ENCODE measurements around the gene CDH4.

The CDH4 gene

DNA sequence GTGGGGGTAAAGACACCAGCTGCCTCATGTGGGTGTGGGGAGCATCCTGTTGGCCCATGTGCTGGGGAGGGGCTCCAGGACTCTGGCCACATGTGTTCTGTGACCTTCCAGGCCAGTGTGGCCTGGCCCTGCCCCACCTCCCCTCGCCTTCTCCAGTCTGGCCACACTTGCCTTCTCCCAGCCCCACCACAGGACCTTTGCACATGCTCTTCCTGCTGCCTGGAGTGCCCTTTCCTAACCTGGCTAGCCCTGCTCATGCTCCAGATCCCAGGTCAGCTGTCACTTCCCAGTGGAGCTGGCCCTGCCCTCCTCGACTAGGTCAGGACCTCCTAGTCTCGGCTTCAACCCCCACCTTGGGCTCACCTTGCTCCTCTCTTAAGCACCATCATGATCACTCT lies 183.8 kb downstream of the CDH4 start:
- TF ChIP-seq, protein P1, sequence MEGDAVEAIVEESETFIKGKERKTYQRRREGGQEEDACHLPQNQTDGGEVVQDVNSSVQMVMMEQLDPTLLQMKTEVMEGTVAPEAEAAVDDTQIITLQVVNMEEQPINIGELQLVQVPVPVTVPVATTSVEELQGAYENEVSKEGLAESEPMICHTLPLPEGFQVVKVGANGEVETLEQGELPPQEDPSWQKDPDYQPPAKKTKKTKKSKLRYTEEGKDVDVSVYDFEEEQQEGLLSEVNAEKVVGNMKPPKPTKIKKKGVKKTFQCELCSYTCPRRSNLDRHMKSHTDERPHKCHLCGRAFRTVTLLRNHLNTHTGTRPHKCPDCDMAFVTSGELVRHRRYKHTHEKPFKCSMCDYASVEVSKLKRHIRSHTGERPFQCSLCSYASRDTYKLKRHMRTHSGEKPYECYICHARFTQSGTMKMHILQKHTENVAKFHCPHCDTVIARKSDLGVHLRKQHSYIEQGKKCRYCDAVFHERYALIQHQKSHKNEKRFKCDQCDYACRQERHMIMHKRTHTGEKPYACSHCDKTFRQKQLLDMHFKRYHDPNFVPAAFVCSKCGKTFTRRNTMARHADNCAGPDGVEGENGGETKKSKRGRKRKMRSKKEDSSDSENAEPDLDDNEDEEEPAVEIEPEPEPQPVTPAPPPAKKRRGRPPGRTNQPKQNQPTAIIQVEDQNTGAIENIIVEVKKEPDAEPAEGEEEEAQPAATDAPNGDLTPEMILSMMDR (IDR thresholded peaks at IDR 0.05; ENCODE audit: extremely low read depth, missing control alignments) = no peak
- no peak for DNase-seq (ENCODE audit: low spot score)

DNA sequence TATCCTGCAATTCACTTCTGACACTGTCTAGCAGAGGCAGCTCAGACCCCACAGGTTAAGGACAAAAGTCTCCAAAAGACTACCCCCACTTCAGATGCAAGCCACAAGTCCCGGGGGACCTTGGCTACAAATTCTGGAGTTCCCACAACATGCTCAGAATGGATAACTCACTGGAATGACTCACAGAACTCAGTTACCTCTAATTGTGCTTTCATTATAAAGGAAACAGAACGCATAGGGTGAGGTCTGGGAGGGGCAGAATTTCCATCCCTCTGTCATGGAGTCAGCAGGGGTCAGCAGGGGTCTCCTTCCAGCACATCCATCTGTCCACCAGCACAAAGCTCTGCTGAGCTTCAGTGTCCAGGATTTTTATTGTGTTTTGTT lies 184.2 kb downstream of the CDH4 start:
- no peak for DNase-seq (ENCODE audit: low spot score)
- TF ChIP-seq, protein P1 (IDR thresholded peaks at IDR 0.05; ENCODE audit: extremely low read depth, missing control alignments) = no peak

DNA sequence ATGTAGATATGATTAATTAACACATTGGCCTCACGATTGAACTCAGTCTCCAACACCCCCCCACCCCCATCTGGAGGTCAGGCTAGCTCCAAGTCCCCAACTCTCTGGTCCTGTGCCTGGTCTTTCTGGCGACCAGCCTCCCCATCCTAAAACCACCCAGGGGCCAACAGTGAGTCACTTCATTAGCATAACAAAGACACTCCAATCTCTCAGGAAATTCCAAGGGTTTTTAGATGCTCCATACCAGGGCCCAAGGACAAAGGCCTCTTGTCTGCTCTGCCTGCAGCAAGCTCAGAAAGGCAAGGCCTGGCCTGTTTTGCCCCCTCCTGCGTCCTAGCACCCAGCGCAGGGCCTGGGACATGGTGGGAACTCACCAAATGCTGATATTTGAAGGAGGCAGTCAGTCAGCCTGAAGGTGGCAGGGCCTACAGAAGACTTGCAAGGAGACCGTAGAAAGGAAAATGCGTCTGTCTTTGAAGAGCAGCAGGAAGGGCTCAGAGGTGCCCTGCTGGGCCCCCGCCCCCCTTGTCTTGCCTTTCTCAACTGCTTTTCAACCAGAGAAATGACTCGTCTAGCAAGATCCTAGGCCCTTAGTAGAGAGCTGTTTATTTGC lies 184.7 kb downstream of the CDH4 start:
- TF ChIP-seq, protein P1 (IDR thresholded peaks at IDR 0.05; ENCODE audit: extremely low read depth, missing control alignments) = no peak
- no peak for DNase-seq (ENCODE audit: low spot score)

DNA sequence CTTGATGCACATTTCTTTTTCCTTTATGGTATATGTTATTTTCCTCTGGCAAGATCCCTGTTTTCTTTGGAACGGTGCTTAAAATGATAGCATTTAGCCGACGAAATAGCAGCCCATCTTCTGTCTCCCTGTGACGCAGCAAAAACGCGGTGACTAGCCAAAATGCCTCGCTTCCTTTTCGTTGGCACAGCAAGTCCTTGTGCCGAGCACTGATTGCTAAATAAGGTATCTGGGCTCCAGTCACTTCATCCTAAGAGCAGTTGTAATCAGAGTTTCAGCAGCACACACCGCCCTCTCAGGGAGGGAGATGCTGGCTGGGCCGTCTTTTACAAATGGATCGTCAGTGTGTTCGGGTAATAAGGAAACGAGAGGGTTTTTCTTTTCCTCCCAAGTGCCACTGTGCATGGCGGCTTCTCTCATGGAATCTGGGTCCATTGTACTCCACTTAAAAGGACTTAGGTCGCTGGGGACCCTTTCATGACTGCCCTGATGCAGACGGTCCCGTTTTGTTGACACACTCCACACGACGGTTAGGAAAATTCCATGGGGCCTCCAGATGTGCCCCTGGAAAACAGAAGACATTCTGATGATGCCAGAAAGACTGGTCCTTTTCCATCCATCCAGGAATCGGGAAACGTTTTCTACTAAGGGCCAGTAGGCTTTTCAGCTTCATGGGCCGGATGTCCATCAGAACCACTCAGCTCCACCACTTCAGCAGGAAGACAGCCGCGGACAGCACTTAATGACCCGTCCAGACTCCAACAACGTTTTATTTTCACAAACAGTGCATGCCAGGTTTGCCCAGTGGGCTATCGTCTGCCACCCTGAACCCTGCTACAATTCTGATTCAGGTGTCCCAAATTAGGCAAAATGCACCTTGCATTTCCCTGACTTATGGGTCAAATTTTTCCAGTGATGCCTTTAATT lies 185.5 kb downstream of the CDH4 start:
- no peak for DNase-seq (ENCODE audit: low spot score)
- TF ChIP-seq, protein P1 (IDR thresholded peaks at IDR 0.05; ENCODE audit: extremely low read depth, missing control alignments) = no peak

DNA sequence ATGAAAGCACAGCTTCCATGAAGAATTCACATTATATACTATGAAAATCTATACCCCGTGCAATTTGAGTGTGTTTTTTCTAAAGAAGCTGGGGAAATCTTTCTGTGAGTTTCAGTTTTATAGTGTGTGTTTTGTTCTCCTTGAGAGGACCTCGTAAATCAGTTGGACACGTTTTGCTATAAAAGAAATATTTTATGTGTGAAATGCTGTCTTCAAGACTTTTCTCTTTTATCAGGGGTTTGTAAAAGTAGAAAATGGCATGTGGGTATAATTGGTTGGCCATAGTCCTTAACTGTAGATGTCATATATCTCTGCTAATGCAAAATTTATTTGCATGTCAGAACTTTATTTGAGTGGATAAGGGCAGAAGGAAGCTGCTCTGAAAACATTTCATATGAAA lies 186.2 kb downstream of the CDH4 start:
- DNase-seq (ENCODE audit: low spot score) = no peak
- TF ChIP-seq, protein P1 (IDR thresholded peaks at IDR 0.05; ENCODE audit: extremely low read depth, missing control alignments) = no peak

DNA sequence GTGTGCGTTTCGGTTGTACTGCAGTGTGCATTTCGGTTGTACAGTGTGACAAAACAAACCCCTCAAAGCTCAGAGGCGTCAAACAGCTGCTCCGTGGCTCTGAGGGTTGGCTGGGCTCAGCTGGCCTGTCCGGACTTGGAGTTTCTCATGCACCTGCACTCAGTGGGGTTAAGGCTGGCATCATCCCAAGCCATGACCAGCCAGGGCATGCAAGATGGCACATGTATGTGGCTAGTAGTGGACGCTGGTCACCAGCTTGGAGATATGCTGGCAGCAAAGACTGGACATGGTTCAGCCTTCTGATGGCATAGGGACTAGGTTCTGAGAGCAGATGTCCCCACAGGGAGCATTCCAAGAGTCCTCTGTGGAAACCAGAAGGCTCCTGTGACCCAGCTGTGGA lies 187.2 kb downstream of the CDH4 start:
- no peak for DNase-seq (ENCODE audit: low spot score)
- TF ChIP-seq, protein P1 (IDR thresholded peaks at IDR 0.05; ENCODE audit: extremely low read depth, missing control alignments) = no peak

DNA sequence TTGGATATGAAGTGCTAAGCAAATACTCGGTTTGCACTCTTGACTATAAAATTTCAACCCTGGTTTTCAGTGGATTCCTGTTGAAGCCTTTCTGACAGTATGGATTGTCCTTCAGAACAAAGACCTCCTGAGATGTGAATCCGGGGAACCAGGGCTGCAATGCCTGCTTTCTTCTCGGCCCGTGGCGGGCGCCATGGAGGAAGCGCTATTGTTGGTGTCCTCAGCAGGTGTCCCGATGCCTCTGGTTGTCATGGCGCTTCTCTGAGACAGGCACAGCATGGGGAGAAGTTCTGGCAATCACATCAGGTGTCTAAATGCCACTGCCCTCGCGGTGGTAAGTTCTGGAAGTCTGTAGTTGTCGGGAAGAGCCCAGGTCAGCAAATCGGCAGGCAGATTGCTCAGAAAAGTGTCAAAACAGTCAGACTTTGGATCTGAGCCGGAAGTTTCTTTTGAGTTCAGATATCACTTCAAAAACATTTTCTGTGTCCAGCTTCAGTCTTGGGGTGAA lies 188.5 kb downstream of the CDH4 start:
- TF ChIP-seq, protein P1 (IDR thresholded peaks at IDR 0.05; ENCODE audit: extremely low read depth, missing control alignments) = no peak
- DNase-seq (ENCODE audit: low spot score) = no peak

All from GM20000 (cell line).